ENCODE measurements around the gene SNAI3. TPM values are rescaled to one million over a fixed set of nuclear protein-coding genes. Genes with fewer than 3 reads are reported as not detected.

SNAI3 gene
- total RNA-seq, 4 donors from 2014 or later = 0.14 to 0.43 TPM; not detected in 2

DNA sequence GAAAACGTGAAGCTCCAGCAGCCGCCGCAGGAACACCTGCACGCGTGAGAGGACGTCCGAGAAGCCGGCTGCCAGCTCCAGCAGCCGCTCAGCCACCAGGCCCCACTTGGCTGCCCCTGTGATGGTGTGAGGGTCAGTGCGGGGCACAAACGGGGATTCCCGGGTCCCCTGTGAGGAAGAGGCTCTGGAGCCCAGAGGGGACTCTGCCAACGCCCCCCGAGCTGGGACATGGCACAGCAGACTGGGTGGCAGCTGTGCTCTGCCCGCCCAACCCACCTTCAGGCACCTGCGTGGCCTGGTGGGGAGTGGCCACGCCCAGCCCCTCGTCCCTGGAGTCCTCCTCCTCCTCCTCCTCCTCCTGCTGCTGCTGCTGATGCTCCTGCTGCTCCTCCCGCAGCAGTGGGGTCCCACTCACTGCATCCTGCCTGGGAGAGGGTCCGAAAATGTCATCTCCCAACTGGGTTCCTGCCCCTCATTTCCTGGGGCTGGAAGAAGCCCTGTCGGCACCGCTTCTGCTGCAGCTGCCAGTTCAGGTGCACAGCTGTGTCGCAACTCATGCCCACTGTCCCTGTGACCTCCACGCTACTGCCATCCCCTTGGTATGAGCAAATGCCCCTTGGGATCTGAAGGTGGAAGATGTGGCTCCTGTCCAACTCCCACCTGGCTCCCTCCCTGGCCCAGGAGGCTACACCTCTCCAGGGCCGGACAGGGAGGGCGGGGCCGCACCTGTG lies 47.5 kb upstream of the SNAI3 start:
- Histone ChIP-seq H3K36me3 (no peaks in the 10 kb centered on the region), H3K27me3 (no peaks in the 10 kb centered on the region), H3K4me3 (no peak overlapping the region), H3K4me1 (peaks cover 0 to 3% of the 10 kb centered on the region in 2 donors), H3K27ac (no peak overlapping the region), H3K9me3 (no peaks in the 10 kb centered on the region)
- intact Hi-C loops (cut with DNase I; ENCODE audit: low total_unique reads) = no loop called here
- TF ChIP-seq POLR2A (IDR thresholded peaks at IDR 0.05) = no peak
- TF ChIP-seq, protein P1, sequence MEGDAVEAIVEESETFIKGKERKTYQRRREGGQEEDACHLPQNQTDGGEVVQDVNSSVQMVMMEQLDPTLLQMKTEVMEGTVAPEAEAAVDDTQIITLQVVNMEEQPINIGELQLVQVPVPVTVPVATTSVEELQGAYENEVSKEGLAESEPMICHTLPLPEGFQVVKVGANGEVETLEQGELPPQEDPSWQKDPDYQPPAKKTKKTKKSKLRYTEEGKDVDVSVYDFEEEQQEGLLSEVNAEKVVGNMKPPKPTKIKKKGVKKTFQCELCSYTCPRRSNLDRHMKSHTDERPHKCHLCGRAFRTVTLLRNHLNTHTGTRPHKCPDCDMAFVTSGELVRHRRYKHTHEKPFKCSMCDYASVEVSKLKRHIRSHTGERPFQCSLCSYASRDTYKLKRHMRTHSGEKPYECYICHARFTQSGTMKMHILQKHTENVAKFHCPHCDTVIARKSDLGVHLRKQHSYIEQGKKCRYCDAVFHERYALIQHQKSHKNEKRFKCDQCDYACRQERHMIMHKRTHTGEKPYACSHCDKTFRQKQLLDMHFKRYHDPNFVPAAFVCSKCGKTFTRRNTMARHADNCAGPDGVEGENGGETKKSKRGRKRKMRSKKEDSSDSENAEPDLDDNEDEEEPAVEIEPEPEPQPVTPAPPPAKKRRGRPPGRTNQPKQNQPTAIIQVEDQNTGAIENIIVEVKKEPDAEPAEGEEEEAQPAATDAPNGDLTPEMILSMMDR (IDR thresholded peaks at IDR 0.05) = no peak
- no peak for DNase-seq

DNA sequence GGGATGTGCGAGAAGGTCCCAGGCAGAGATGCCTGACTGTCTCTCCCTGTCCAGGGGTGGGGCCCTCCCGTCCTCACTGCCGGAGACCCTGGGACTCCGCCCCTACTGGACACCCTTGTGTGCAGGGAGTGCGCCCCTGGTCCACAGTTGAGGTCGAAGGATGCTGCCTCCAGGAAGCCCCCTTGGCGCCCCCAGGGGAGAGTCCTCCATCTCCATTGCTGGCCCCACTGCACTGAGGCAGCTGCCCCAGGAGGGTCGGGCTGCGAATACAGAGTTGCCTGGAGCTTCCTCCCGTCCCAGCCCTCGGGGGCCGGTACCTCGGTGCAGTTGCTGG lies 46.6 kb upstream of the SNAI3 start:
- TF ChIP-seq, protein P1 (IDR thresholded peaks at IDR 0.05) = no peak
- no peak for TF ChIP-seq POLR2A (IDR thresholded peaks at IDR 0.05)
- DNase-seq = no peak
- Histone ChIP-seq H3K4me1 (peaks cover 0 to 3% of the 10 kb centered on the region in 2 donors), H3K27ac (no peak overlapping the region), H3K4me3 (no peak overlapping the region), H3K9me3 (no peaks in the 10 kb centered on the region), H3K27me3 (no peaks in the 10 kb centered on the region), H3K36me3 (no peaks in the 10 kb centered on the region)
- intact Hi-C loops (cut with DNase I; ENCODE audit: low total_unique reads) = no loop called here

DNA sequence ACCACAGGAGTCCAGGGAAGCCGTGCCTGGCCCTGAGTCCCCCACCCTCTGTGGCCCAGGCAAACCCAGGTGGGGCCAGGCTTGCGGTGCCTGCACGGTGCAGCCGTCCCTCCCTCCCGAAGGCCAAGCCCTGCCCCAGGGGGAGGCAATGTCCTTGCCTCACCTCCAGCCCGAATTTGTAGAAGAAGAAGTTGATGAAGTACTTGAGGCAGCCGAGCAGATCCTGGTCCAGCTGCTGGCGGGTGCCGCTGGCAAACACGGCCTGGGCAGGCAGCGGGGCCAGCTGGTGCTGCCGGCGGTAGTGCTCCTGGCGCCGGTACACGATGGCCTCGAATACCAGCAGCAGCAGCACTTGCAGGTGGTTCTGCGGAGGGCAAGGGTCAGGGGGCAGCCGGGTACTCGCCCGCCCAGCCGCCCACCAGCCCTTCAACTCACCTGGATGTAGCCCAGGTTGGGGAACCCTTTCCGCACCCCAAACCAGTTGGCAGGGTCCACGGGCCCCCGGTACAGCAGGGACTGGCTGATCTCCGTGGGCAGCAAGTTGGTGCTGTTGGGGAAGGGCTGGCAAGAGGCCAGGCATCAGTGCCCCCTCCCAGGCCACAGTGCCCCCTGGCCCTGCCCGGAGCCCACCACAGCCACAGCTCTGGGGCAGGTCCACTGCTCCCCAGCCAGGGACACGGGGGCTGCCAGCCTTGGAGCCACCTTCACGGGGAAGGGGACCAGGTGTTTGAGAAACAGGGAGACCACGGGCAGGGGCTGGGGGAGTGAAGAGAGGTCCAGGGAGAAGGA lies 46.1 kb upstream of the SNAI3 start:
- H3K4me1 ChIP-seq = no peaks in the 10 kb centered on the region
- TF ChIP-seq, protein P1 (IDR thresholded peaks at IDR 0.05) = no peak
- no peak overlapping the region for H3K4me3 ChIP-seq
- H3K36me3 ChIP-seq = no peaks in the 10 kb centered on the region
- H3K9me3 ChIP-seq = no peaks in the 10 kb centered on the region
- DNase-seq = no peak
- intact Hi-C loops (cut with DNase I; ENCODE audit: low total_unique reads) = no loop called here
- H3K27ac ChIP-seq = no peak overlapping the region
- no peaks in the 10 kb centered on the region for H3K27me3 ChIP-seq

DNA sequence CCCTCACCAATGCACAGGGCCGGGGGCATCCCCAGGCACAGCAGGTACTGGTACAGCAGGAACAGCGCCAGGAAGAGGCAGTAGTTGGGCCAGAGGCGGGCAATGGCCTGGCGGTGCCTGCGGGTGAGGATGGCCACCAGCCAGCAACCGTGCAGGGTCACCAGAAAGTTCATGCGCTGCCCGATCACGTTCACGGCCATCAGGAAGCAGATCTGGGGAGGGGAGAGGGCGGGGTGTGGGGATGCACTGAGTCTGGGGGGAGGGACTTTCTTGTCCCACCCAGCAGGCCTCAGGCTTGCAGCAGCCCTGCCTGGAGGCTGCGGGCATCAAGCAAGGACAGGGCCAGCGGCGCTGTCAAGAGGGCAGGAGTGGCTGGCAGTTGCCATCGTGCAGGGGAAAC lies 45.4 kb upstream of the SNAI3 start:
- TF ChIP-seq, protein P1 (IDR thresholded peaks at IDR 0.05) = no peak
- TF ChIP-seq POLR2A (IDR thresholded peaks at IDR 0.05) = no peak
- DNase-seq = no peak

More for the DNA sequence above, 45.4 kb upstream of the SNAI3 start:
- Histone ChIP-seq H3K27ac (no peak overlapping the region), H3K9me3 (no peaks in the 10 kb centered on the region), H3K27me3 (no peaks in the 10 kb centered on the region), H3K36me3 (no peaks in the 10 kb centered on the region), H3K4me3 (no peak overlapping the region), H3K4me1 (no peaks in the 10 kb centered on the region)
- intact Hi-C loops (cut with DNase I; ENCODE audit: low total_unique reads) = no loop called here

Measured in uterus (tissue), 4 donors.